ENCODE measurements around the gene BCL2L2.

GRCh38 chr14:23357261-23357660, 50.6 kb downstream of the BCL2L2 start:
- TF ChIP-seq ELK4 (IDR thresholded peaks at IDR 0.05; ENCODE audit: borderline replicate concordance, low read depth, low read length) (no peak), SP2 (tag by site-specific recombination; IDR thresholded peaks at IDR 0.05) (no peak)
- TF ChIP-seq, protein P1, sequence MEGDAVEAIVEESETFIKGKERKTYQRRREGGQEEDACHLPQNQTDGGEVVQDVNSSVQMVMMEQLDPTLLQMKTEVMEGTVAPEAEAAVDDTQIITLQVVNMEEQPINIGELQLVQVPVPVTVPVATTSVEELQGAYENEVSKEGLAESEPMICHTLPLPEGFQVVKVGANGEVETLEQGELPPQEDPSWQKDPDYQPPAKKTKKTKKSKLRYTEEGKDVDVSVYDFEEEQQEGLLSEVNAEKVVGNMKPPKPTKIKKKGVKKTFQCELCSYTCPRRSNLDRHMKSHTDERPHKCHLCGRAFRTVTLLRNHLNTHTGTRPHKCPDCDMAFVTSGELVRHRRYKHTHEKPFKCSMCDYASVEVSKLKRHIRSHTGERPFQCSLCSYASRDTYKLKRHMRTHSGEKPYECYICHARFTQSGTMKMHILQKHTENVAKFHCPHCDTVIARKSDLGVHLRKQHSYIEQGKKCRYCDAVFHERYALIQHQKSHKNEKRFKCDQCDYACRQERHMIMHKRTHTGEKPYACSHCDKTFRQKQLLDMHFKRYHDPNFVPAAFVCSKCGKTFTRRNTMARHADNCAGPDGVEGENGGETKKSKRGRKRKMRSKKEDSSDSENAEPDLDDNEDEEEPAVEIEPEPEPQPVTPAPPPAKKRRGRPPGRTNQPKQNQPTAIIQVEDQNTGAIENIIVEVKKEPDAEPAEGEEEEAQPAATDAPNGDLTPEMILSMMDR (tag by site-specific recombination; IDR thresholded peaks at IDR 0.05): no peak

All from HEK293 (cell line).